ENCODE results near the gene CHRNA3.
A peak's percentile ranks its signal among the peaks of the same experiment; 100 is the strongest.

The CHRNA3 gene

GRCh38 chr15:78620527-78621421, at the start of gene CHRNA3:
TSS of gene CHRNA3 (minus strand) at chr15:78620996. CDS start at chr15:78620794, 202 bp downstream.
- DNase-seq (ENCODE audit: low spot score) = no peak

- DNase-seq (ENCODE audit: low spot score) = no peak
Observed at GRCh38 chr15:78668987-78669386, 48.2 kb upstream of the CHRNA3 start.

DNA sequence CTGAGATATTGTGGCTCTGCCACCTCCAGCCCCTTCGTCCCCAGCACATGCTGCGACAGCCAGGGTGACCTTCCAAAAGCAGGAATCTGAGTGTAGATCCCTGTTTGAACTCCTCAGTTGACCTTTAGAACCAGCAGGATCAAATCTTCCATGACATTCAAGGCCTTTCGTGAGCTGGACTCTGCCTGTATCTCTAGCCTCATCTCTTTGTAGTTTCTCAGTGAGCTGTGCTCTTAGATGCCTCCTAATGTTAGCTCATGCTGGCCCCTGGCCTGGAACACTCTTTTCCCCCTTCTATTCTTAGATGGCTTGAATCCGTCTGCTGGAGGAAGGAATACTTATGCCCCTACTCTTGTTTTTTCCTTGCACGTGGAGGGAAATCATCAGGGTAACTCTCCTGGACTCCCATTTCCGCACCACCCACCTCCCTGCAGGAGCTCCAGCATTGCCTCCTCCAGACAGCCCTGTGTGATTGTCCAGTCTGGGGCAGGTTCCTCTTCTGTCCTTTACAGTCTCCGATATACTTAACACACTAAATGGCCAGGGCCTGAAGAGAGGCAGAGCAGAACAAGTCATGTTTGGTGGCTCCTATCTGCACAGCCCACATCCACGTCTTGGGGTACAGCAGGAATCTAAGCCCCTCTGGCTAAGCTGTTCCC, 46.9 kb upstream of the CHRNA3 start:
- no peak for DNase-seq (ENCODE audit: low spot score)

DNA sequence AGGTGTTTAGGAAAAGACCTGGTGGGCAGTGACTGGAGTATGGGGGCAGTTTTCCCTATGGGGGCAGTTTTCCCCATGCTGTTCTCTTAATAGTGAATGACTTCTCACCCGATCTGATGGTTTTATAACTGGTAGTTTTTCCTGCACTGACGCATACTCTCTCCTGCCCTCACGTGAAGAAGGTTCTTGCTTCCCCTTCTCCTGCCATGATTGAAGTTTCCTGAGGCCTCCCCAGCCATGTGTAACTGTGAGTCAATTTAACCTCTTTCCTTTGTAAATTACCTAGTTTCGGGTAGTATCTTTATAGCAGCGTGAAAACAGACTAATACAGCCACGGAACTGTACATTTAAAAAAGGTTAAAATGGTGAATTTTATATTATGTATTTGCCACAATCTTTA, 45.2 kb upstream of the CHRNA3 start:
- no peak for DNase-seq (ENCODE audit: low spot score)

- no peak for DNase-seq (ENCODE audit: low spot score)
Observed at GRCh38 chr15:78663703-78664102, 42.9 kb upstream of the CHRNA3 start.

GRCh38 chr15:78662028-78662427, 41.2 kb upstream of the CHRNA3 start:
- DNase-seq (ENCODE audit: low spot score) = no peak

- no peak for DNase-seq (ENCODE audit: low spot score)
Observed at GRCh38 chr15:78661001-78661400, 40.2 kb upstream of the CHRNA3 start.

DNA sequence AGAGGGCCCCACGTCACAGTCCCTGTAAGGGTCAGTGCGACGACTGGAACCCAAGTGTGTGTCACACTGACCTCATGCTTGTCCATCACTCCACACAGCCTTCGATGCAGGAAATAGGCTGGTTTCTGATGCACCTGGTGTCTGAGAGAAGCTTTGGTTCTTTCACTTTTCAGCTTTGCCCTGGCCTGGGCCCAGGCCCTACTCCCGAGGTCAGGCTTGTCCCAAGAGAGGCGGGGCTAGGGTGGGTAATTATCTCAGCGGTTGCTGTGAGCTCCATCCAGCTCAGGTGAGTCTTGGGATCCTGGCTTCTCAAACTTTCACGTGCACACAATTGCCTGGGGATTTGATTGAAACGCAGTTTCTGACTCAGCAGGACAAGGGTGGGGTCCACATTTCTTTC, 39.8 kb upstream of the CHRNA3 start:
- no peak for DNase-seq (ENCODE audit: low spot score)

GRCh38 chr15:78658823-78659222, 38.0 kb upstream of the CHRNA3 start:
- DNase-seq (ENCODE audit: low spot score) = no peak

DNA sequence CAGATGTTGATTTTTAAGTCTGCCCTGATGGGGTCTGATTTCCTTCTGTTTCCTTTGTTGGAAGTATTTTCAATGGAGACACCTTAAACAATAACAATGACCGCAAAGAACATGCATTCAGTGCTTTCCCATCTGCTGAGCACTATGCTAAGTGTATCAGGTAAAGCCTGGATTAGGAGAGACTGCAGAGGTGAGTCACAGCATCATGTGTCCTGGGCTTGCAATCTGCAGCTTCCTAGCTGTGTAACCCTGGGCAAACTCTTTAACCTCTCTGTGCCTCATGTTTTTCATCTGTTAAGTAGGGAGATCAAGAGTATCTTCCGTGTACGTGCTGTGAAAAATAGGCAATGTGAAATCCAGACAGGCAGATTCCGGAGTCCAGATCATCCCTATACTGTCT, 33.5 kb upstream of the CHRNA3 start:
- DNase-seq (ENCODE audit: low spot score) = no peak

- DNase-seq (ENCODE audit: low spot score) = no peak
Observed at GRCh38 chr15:78651930-78652615, 31.3 kb upstream of the CHRNA3 start.

- DNase-seq (ENCODE audit: low spot score) = no peak
Observed at GRCh38 chr15:78651007-78651406, 30.2 kb upstream of the CHRNA3 start.

DNA sequence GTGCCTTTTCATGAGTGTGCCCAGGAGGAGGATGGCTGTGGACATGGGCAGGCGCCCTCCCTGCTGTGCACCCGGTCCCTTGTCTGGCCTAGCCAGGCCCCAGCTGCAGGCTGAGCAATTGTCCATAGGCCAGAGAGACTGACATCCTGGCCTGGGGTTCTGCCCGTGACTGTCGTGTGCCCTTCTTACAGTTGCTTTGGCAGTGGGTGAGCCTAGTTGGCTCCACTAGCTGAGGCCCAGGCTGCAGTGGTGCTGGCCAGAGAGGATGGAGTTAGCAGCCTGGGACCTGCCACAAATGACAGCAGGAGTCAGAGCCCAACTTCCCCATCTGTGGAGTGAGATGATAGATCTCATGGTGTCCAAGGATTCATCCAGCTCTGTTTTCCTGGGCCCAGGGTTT, 29.2 kb upstream of the CHRNA3 start:
- no peak for DNase-seq (ENCODE audit: low spot score)

- DNase-seq (ENCODE audit: low spot score) = no peak
Observed at GRCh38 chr15:78645009-78645408, 24.2 kb upstream of the CHRNA3 start.

DNA sequence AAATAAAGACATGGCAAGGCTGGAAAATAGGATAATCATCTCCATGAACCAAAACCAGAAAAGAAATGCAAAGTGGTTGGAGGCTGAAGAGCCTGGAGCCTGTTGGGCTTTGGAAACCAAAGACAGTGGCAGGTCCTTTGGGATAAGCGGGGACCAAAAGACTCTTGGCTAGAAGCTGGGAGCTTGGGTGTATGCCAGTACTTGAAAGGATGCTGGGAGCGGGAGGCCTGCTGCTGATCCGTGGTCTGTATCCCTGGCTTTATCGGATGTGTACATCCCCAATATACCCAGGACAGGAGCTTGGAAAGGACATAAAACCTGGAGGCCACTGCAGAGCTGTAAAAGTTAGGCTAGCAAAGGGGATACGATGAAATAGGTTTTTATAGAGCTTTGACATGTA, 21.5 kb upstream of the CHRNA3 start:
- no peak for DNase-seq (ENCODE audit: low spot score)

DNA sequence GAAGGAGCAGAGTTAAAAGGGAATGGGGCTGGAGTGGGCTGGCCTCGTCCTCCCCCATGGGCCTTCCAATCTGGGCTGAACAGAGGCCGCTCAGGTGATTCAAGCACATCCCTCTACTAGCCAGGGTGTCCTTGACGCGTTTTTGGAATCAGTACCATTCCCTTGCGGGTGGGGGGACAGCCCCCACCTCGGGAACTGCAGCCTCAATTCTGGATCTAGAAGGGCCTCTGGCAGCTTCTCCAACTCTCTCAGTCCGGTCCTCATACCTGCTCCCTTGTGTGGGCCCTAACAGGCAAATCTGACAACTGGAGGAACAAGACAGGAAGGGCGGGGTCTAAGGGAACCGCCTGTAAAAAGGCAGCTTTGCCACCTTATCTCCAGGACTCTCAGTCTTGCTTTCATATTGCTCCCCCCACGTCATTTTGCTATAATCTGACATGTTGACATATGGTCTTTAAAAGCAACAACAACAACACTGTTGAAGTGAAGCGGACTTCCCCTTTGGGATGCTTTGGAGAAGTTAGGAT, 21.0 kb upstream of the CHRNA3 start:
- no peak for DNase-seq (ENCODE audit: low spot score)

DNA sequence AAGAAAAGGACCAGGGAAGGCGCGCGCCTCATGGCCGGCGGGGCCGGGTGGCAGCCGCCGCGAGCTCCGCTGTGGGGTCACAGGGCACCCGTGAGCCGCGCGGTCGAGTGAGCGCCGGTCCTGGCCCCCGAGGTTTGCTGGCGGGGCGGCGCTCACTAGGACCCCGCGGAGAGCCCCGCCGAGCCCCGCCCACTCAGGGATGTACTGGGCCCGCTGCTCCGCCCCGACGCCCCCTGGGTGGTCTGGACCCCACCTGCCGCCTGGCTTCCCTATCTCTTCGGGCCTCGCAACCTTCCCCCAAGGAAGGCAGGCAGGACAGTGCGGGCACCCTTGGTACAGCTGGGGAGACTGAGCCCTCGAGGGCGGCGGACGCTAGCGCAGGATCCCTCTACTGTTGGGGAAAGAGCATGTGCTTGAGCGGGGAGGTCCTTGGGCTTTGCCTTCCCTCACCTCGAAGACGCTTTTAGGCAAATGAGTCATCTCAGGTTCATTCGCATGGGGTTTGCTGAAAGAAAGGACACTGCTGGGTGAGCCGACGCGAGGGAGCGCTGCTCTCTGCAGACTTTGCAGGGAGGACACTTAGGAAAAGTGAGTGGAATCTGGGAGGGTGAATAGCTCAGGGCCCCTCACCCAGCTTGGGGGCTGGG, 20.4 kb upstream of the CHRNA3 start, which contains the start of gene CHRNB4:
CHRNB4 (minus strand) TSS at position 109 of the 647 bp plus-strand sequence; CDS start at position 32, 77 bp downstream.
- DNase-seq (ENCODE audit: low spot score) = no peak

GRCh38 chr15:78640527-78641101, 19.8 kb upstream of the CHRNA3 start:
- no peak for DNase-seq (ENCODE audit: low spot score)

DNA sequence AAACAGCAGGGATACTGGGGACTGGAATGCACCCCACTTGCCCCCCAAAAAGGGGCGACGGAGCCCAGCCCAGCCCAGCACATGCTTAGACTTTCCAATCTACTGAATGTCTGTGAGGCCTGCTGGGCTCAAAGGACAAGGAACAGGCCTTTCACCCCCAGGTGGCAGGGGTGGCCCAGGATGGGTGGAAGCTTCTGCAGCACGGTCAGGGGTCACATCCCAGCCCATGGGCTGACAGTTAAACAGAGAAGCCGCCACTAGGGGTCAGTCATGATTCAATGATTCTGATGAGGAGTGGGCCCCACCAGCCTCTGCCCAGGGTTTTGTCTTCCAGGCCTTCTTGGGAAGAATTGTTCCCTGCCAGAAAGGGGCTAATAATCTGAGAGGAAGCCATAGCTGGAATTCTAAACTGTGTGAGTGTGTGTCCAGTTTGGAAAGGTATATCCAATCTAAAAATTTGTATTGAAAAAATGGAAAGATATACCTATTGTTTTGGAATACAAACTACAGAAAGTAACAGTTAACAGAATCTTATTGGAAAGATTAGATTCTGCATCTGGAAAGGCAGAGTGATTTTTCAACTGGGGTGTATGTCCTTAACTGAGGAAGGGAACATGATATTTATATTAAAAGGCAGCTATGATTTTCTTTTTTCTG, 18.0 kb upstream of the CHRNA3 start:
- DNase-seq (ENCODE audit: low spot score) = peak; percentile 14

- DNase-seq (ENCODE audit: low spot score) = no peak
Observed at GRCh38 chr15:78637776-78638435, 17.1 kb upstream of the CHRNA3 start.
